Hippocampal formation (tissue), 2 donors: ENCODE data around the gene SHANK2.

Experiments used
- DNase-seq, 2 donors: peaks; one replicate each; lab custom pipeline; 2025; lab: John Stamatoyannopoulos, UW

SHANK2 gene

DNA sequence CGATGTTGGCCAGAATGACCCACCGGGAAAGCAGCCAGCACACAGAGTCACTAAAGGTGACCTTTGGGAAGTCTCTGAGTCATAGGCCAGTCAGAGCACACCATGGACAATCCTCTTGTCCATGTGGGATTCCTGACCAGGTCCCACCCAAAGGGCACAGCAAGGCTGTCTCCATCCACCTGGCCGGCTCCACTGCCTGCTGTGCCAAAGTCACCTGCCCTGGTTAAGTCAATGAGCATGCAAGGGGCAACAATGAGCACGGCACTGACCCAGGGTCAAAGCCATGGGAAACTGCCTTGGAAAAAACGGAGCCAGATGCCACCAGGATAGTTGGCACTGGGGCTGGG lies 49.8 kb downstream of the SHANK2 start:
- DNase-seq = no peak
